Karpas-422 (cell line): ENCODE results near the gene SCML2. TPM values are rescaled to one million over a fixed set of nuclear protein-coding genes. Genes with fewer than 3 reads are reported as not detected.
"Not testable (repeated sequence)": the region's sequence is repeated elsewhere in the genome, so short reads cannot be mapped to it uniquely, and the experiment has no call there.

Experiments
- DNase-seq: peaks from one replicate; pipeline ENCODE4 v3.0.0-alpha.2; 2015
- H2AFZ ChIP-seq: fragments of 200-600 bp; sonication (generic); 2 replicates; pipeline ENCODE4 v1.6.1; 2014; ENCODE audit warnings: antibody characterized with exemption, low read length, mixed read lengths
- H3K27ac ChIP-seq: fragments of 200-600 bp; sonication (generic); 2 replicates; pipeline ENCODE4 v1.5.1; 2014; ENCODE audit warnings: mild to moderate bottlenecking, low read length, moderate library complexity
- H3K27me3 ChIP-seq: fragments of 200-600 bp; sonication (generic); 2 replicates; pipeline ENCODE4 v1.6.1; 2014; ENCODE audit warnings: low read length, mixed read lengths
- H3K36me3 ChIP-seq: fragments of 200-600 bp; sonication (generic); 2 replicates; pipeline ENCODE4 v1.6.1; 2014; ENCODE audit warnings: low read length, mixed read lengths; ENCODE audit not compliant: insufficient read depth
- H3K4me1 ChIP-seq: fragments of 200-600 bp; sonication (generic); 2 replicates; pipeline ENCODE4 v1.6.1; 2014; ENCODE audit warnings: mild to moderate bottlenecking, low read length, mixed read lengths
- H3K4me2 ChIP-seq: fragments of 200-600 bp; sonication (generic); 2 replicates; pipeline ENCODE4 v1.6.1; 2014; ENCODE audit warnings: low read length, low read depth, mild to moderate bottlenecking; ENCODE audit not compliant: poor library complexity, severe bottlenecking
- H3K4me3 ChIP-seq: fragments of 200-600 bp; sonication (generic); 2 replicates; pipeline ENCODE4 v1.5.1; 2014; ENCODE audit warnings: mild to moderate bottlenecking, antibody characterized with exemption, low read length, mixed read lengths
- H3K79me2 ChIP-seq: fragments of 200-600 bp; sonication (generic); 2 replicates; pipeline ENCODE4 v1.6.1; 2014; ENCODE audit warnings: mild to moderate bottlenecking, low read length, mixed read lengths
- H3K9ac ChIP-seq: fragments of 200-600 bp; sonication (generic); 2 replicates; pipeline ENCODE4 v1.6.0; 2014; ENCODE audit warnings: low read length
- H3K9me2 ChIP-seq: fragments of 200-600 bp; sonication (generic), shearing (Covaris generic); replicated peaks from 2 replicates; pipeline ENCODE4 v1.6.0; 2014; ENCODE audit warnings: mild to moderate bottlenecking, low read length, moderate library complexity; ENCODE audit not compliant: insufficient read depth
- H3K9me3 ChIP-seq: fragments of 300-700, 200-600 bp; sonication (generic); 2 replicates; pipeline ENCODE4 v1.6.1; 2014; ENCODE audit warnings: low read length, mixed read lengths
- H4K20me1 ChIP-seq: fragments of 200-600 bp; sonication (generic); 2 replicates; pipeline ENCODE4 v1.6.1; 2014; ENCODE audit warnings: mild to moderate bottlenecking, antibody characterized with exemption, low read length, low read depth; ENCODE audit not compliant: insufficient read depth
- total RNA-seq: library from RNA; depleted of rRNA; stranded (reverse); fragments of >200 nt; shearing (Covaris generic); gene quantifications from 2 replicates; pipeline ENCODE4 v1.2.3, GENCODE V29; 2014; ENCODE audit warnings: low replicate concordance; rRNA removed

SCML2 gene
- total RNA-seq: not detected in 2 replicates

DNA sequence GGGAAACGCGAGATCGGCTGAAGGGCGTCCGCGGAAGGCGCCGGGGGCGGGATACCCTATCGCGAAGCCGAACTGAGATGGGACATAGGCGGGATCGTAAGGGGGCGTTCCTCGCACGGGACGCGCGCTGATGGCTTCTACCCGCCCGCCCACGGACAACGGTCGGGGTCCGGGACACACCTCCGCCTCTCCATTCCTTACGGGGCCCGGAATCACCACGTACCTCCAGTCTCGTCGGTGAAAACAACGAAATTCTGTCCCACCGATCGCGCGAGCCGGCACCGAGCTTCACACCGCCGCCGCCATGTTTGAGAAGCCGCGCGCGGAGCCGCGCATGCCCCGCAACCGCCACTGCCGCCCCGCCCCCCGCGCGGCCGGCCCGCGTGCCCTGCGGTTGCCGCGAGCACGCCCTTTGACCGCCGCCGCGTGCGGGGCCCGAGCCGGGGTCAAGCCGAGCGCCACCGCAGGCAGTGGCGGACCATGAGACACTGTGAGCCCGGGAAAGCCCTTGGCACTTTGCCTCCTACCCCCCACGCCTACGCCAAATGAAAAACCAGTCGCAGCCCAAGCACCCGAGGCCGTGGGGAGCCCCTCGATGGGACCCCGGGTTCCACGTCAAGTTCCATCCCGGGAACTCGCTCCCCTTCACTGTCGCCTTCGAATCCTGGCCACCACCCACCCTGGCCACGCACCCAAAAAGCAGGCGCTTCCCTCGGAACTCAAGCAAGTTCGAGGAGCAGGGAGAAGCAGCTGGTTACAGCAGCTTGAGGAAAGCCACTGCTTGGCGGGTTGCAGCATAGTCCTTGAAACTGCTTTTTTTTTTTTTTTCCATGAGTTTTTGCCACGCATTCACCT lies at the start of gene SCML2:
SCML2 (minus strand) TSS at position 320 of the 855 bp plus-strand sequence. CDS start 20,617 bp downstream, outside the sequence.
- no peak within 1 kb of the TSS for H3K9ac ChIP-seq
- H3K36me3 ChIP-seq: no peaks in the 10 kb centered on the region
- H3K4me3 ChIP-seq: no peak within 1 kb of the TSS
- H3K27me3 ChIP-seq: no peaks in the 10 kb centered on the region
- no peak within 1 kb of the TSS for H3K4me2 ChIP-seq
- no peaks in the 10 kb centered on the region for H3K9me3 ChIP-seq
- no peaks in the 10 kb centered on the region for H3K79me2 ChIP-seq
- no peak within 1 kb of the TSS for H3K27ac ChIP-seq
- no peaks in the 10 kb centered on the region for H3K9me2 ChIP-seq
- H3K4me1 ChIP-seq: no peaks in the 10 kb centered on the region
- no peaks in the 10 kb centered on the region for H4K20me1 ChIP-seq
- no peak for DNase-seq
- no peak within 1 kb of the TSS for H2AFZ ChIP-seq

DNA sequence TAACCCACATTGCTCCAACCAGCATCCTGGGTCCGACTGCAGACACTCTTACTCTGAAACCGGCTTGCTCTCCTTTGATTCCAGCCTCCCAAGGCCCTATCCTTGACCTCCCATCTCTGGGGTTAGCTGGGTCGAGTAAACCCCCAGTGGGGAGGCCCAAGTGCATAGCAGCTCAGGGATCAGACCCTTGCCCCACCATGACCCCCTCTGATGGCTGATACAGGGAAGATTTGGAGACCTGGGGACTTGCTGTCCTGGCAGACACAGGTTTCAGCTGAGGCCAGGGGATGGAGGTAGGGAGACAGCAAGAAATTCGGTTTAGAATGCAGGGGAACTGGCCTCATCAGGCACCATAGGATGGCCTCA lies 47.3 kb upstream of the SCML2 start:
- no peaks in the 10 kb centered on the region for H3K79me2 ChIP-seq
- H3K27ac ChIP-seq: no peak overlapping the region
- H2AFZ ChIP-seq: no peak overlapping the region
- no peak overlapping the region for H3K4me2 ChIP-seq
- no peaks in the 10 kb centered on the region for H3K36me3 ChIP-seq
- no peak overlapping the region for H3K4me3 ChIP-seq
- no peaks in the 10 kb centered on the region for H3K4me1 ChIP-seq
- no peaks in the 10 kb centered on the region for H3K9me2 ChIP-seq
- H3K9me3 ChIP-seq: no peaks in the 10 kb centered on the region
- no peaks in the 10 kb centered on the region for H4K20me1 ChIP-seq
- H3K9ac ChIP-seq: no peak overlapping the region
- no peaks in the 10 kb centered on the region for H3K27me3 ChIP-seq
- DNase-seq: no peak

DNA sequence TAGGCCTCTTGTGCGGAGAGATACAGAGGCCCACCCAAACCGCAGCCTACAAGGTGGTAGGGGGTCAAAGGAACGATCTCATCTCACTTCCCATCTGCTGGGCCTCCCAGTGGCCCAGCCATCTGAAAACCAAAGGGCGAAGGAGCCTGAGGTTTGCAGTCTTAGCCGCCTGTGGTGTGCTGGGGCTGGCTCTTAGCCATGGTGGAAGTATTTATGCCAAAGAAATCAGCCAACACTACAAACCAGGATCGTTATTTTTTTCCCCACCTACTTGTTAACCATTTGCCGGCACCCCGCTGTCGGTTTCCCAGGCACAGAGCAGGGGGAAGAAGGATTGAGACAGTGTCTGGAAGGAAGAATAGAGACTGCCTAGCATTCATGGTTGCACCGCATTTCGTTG lies 40.0 kb upstream of the SCML2 start:
- Histone ChIP-seq H3K79me2 (no peaks in the 10 kb centered on the region), H3K9me3 (no peaks in the 10 kb centered on the region), H3K9ac (no peak overlapping the region), H3K4me1 (no peaks in the 10 kb centered on the region), H3K36me3 (no peaks in the 10 kb centered on the region), H4K20me1 (no peaks in the 10 kb centered on the region), H3K9me2 (no peaks in the 10 kb centered on the region), H3K27me3 (no peaks in the 10 kb centered on the region), H3K27ac (no peak overlapping the region), H3K4me2 (no peak overlapping the region), H3K4me3 (no peak overlapping the region), H2AFZ (no peak overlapping the region)
- DNase-seq: no peak

DNA sequence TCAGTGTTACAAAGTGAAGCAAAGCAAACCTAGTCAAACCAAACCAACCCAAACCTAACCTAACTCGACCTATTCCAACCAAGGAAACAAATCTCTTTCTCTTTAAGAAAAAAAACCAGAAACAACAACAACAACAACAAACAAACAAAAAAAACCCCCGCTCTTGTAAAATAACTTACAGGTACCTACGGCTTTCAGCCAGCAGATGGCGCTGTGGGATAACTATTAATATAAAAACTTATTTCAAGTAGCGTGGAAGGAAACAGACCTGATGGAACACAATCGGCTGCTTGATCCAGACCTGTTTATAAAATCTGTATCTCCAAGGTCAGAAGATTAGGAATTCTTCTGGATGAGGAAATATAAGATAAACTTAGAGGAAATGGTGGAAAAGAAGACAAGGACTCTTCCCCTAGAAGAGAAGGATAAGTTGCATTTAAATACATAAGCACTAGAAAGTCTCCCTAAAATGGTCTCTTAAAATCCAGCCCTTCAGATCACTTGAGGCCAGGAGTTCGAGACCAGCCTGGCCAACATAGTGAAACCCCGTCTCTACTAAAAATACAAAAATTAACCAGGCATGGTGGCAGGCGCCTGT lies 36.6 kb upstream of the SCML2 start:
- Histone ChIP-seq H2AFZ (no peak overlapping the region), H3K4me1 (no peaks in the 10 kb centered on the region), H3K4me3 (no peak overlapping the region), H3K27me3 (no peaks in the 10 kb centered on the region), H3K9me3 (no peaks in the 10 kb centered on the region), H3K9me2 (no peaks in the 10 kb centered on the region), H3K4me2 (no peak overlapping the region), H4K20me1 (no peaks in the 10 kb centered on the region), H3K79me2 (no peaks in the 10 kb centered on the region), H3K27ac (no peak overlapping the region), H3K36me3 (no peaks in the 10 kb centered on the region), H3K9ac (no peak overlapping the region)
- DNase-seq: peak; percentile 84

DNA sequence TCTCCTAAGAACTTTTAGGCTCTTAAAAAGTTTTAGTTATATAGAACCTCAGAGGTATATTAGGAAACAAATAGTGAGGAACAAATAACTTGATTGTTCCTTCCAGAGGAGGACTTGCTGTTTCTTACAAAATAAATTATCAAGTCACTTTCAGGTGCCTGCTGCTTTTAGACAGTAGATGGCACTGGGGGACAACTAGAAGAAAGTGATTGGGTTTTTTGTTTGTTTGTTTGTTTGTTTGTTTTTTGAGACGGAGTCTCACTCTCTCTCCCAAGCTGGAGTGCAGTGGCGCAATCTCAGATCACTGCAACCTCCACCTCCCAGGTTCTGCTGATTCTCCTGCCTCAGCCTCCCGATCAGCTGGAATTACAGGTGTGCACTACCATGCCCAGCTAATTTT lies 35.5 kb upstream of the SCML2 start:
- H3K9me2 ChIP-seq: no peaks in the 10 kb centered on the region
- DNase-seq: no peak
- no peaks in the 10 kb centered on the region for H3K4me1 ChIP-seq
- H4K20me1 ChIP-seq: no peaks in the 10 kb centered on the region
- no peak overlapping the region for H3K4me2 ChIP-seq
- H2AFZ ChIP-seq: no peak overlapping the region
- no peak overlapping the region for H3K27ac ChIP-seq
- no peaks in the 10 kb centered on the region for H3K79me2 ChIP-seq
- H3K9me3 ChIP-seq: no peaks in the 10 kb centered on the region
- H3K4me3 ChIP-seq: no peak overlapping the region
- no peaks in the 10 kb centered on the region for H3K27me3 ChIP-seq
- no peaks in the 10 kb centered on the region for H3K36me3 ChIP-seq
- H3K9ac ChIP-seq: no peak overlapping the region

DNA sequence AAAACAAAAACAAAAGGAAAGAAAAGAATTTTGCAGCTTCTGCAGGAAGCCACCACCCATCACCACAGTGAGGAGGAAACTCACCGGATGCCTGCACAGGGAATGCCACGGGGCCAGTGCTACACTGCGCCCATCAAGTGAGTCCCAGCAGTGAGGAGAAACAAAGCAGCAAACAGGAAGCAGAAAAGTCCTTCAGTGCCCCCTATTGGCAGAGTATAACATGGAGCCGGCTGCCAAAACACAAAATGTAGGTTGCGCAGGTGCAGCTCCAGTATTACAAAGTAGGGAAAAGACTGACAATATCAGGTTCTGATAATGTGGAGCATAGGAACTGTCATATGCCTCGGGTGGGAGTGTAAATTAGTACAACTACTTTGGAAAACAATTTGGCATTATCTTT lies 23.3 kb upstream of the SCML2 start:
- Histone ChIP-seq H3K36me3 (no peaks in the 10 kb centered on the region), H4K20me1 (no peaks in the 10 kb centered on the region), H3K9me3 (no peaks in the 10 kb centered on the region), H3K4me3 (no peak overlapping the region), H3K9me2 (no peaks in the 10 kb centered on the region), H3K9ac (no peak overlapping the region), H2AFZ (no peak overlapping the region), H3K79me2 (no peaks in the 10 kb centered on the region), H3K4me2 (no peak overlapping the region), H3K27me3 (no peaks in the 10 kb centered on the region), H3K27ac (no peak overlapping the region), H3K4me1 (no peaks in the 10 kb centered on the region)
- DNase-seq: peak; percentile 75

DNA sequence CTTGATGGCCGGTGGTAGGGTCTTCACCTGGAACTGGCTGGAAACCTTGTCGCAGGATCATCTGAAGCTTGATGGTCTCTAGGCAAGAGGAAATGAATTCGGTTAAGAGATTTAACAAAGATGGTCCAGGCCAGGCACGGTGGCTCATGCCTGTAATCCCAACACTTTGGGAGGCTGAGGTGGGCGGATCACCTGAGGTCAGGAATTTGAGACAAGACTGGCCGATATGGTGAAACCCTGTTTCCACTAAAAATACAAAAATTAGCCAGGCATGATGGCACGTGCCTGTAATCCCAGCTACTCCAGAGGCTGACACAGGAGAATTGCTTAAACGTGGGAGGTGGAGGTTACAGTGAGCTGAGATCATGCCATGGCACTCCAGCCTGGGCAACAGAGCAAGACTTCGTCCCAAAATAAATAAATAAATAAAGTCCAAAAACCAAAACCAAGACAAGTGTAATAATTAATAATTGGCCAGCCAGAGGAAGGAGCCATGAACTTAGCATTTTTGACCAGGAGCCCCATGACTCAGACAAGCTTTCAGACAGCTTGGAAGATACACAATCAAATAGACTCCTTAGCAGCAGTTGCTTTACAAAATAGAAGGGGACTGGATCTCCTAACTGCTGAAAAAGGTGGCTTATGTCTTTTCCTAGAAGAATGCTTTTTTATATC lies 20.8 kb upstream of the SCML2 start:
- DNase-seq, H3K9me3 ChIP-seq, H3K9ac ChIP-seq, H2AFZ ChIP-seq, H3K4me3 ChIP-seq, H3K36me3 ChIP-seq, H3K4me1 ChIP-seq, H3K27ac ChIP-seq, H3K79me2 ChIP-seq, H3K9me2 ChIP-seq, H3K4me2 ChIP-seq, H3K27me3 ChIP-seq, H4K20me1 ChIP-seq: not testable (repeated sequence)

DNA sequence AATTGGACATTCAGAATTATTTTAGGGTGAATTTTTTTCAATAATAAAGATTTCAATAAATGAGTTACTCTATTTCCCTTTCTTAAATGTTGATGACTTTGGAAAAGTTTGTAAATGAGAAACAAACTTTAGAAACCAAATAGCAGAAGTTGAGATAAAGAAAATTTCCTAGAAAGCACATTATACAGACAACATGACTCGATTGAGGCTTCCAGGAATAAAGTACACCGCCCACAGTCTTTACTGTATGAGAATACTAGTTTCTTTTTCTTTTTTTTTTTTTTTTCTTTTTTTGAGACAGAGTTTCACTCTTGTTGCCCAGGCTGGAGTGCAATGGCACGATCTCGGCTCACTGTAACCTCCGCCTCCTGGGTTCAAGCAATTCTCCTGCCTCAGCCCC lies 14.6 kb upstream of the SCML2 start:
- H3K4me2 ChIP-seq, H3K4me3 ChIP-seq, H4K20me1 ChIP-seq, H3K9ac ChIP-seq, H3K9me3 ChIP-seq, H2AFZ ChIP-seq, H3K27me3 ChIP-seq, H3K79me2 ChIP-seq, DNase-seq, H3K27ac ChIP-seq, H3K9me2 ChIP-seq, H3K4me1 ChIP-seq, H3K36me3 ChIP-seq: not testable (repeated sequence)
